Central memory CD8-positive, alpha-beta T cell (primary cell): ENCODE results near the gene HHLA2.
"Not testable (repeated sequence)": the region's sequence is repeated elsewhere in the genome, so short reads cannot be mapped to it uniquely, and the experiment has no call there.

Source experiments
- ATAC-seq: fragments of 150-1000 bp; cut with Tn5 transposase; replicated peaks from 2 replicates; pipeline ENCODE4 v1.10.0; 2022; ENCODE audit warnings: mild to moderate bottlenecking, moderate FRiP score, moderate number of reproducible peaks; ENCODE audit not compliant: poor library complexity, severe bottlenecking; ENCODE audit errors: extremely low read depth
- DNase-seq, 2 donors: peaks; one replicate each; pipeline ENCODE4 v3.0.0; 2021; ENCODE audit warnings: low spot score in 2 of 2
- H3K27ac Mint-ChIP-seq: one replicate; pipeline ENCODE4 v1.8.0; 2022; ENCODE audit warnings: low read depth, mild to moderate bottlenecking, moderate library complexity, mixed read lengths
- H3K27me3 Mint-ChIP-seq: one replicate; pipeline ENCODE4 v1.8.0; 2022; ENCODE audit warnings: mixed read lengths
- H3K36me3 Mint-ChIP-seq: one replicate; pipeline ENCODE4 v1.8.0; 2022; ENCODE audit warnings: mild to moderate bottlenecking, moderate library complexity, mixed read lengths; ENCODE audit not compliant: insufficient read depth
- H3K4me1 Mint-ChIP-seq: one replicate; pipeline ENCODE4 v1.8.0; 2022; ENCODE audit warnings: mixed read lengths
- H3K4me3 Mint-ChIP-seq: one replicate; pipeline ENCODE4 v1.8.0; 2022; ENCODE audit warnings: mild to moderate bottlenecking, moderate library complexity, mixed read lengths
- H3K9me3 Mint-ChIP-seq: one replicate; pipeline ENCODE4 v1.8.0; 2022; ENCODE audit warnings: mixed read lengths

The HHLA2 gene

GRCh38 chr3:108359011-108359410 is 62.7 kb downstream of the HHLA2 start:
- no peaks in the 10 kb centered on the region for H3K27me3 Mint-ChIP-seq
- no peak overlapping the region for H3K4me3 Mint-ChIP-seq
- ATAC-seq (no peak), DNase-seq (no peak)
- no peaks in the 10 kb centered on the region for H3K9me3 Mint-ChIP-seq
- H3K36me3 Mint-ChIP-seq = no peaks in the 10 kb centered on the region
- H3K27ac Mint-ChIP-seq = no peak overlapping the region
- no peaks in the 10 kb centered on the region for H3K4me1 Mint-ChIP-seq

GRCh38 chr3:108376026-108376425 is 79.7 kb downstream of the HHLA2 start:
- no peaks in the 10 kb centered on the region for H3K4me1 Mint-ChIP-seq

GRCh38 chr3:108377384-108377783 is 81.0 kb downstream of the HHLA2 start:
- no peak overlapping the region for H3K4me3 Mint-ChIP-seq
- DNase-seq (no peak), ATAC-seq (no peak)
- no peaks in the 10 kb centered on the region for H3K9me3 Mint-ChIP-seq
- H3K27me3 Mint-ChIP-seq = no peaks in the 10 kb centered on the region
- H3K27ac Mint-ChIP-seq = no peak overlapping the region
- H3K36me3 Mint-ChIP-seq = no peaks in the 10 kb centered on the region
- no peaks in the 10 kb centered on the region for H3K4me1 Mint-ChIP-seq

More at GRCh38 chr3:108376026-108376425, 79.7 kb downstream of the HHLA2 start:
- H3K27ac Mint-ChIP-seq = no peak overlapping the region
- H3K4me3 Mint-ChIP-seq = no peak overlapping the region
- peaks cover 2% of the 10 kb centered on the region for H3K36me3 Mint-ChIP-seq
- no peak for ATAC-seq
- no peaks in the 10 kb centered on the region for H3K9me3 Mint-ChIP-seq
- no peaks in the 10 kb centered on the region for H3K27me3 Mint-ChIP-seq
- DNase-seq = no peak

GRCh38 chr3:108378153-108378951 is 82.0 kb downstream of the HHLA2 start:
- H3K36me3 Mint-ChIP-seq = no peaks in the 10 kb centered on the region
- H3K4me1 Mint-ChIP-seq = no peaks in the 10 kb centered on the region
- ATAC-seq (no peak), DNase-seq (no peak)
- H3K27ac Mint-ChIP-seq = no peak overlapping the region
- no peaks in the 10 kb centered on the region for H3K27me3 Mint-ChIP-seq
- no peak overlapping the region for H3K4me3 Mint-ChIP-seq
- H3K9me3 Mint-ChIP-seq = no peaks in the 10 kb centered on the region

- not testable (repeated sequence) for ATAC-seq, H3K27me3 Mint-ChIP-seq, H3K36me3 Mint-ChIP-seq, H3K4me1 Mint-ChIP-seq, H3K4me3 Mint-ChIP-seq, H3K9me3 Mint-ChIP-seq, H3K27ac Mint-ChIP-seq, DNase-seq
Measured at GRCh38 chr3:108378952-108379342, 82.6 kb downstream of the HHLA2 start.

GRCh38 chr3:108380128-108380795 is 83.9 kb downstream of the HHLA2 start:
- H3K27me3 Mint-ChIP-seq = no peaks in the 10 kb centered on the region
- H3K27ac Mint-ChIP-seq = no peak overlapping the region
- H3K9me3 Mint-ChIP-seq = no peaks in the 10 kb centered on the region
- H3K4me1 Mint-ChIP-seq = no peaks in the 10 kb centered on the region
- ATAC-seq (no peak), DNase-seq (no peak)
- H3K36me3 Mint-ChIP-seq = no peaks in the 10 kb centered on the region
- no peak overlapping the region for H3K4me3 Mint-ChIP-seq

- Mint-ChIP-seq H3K27ac (no peak overlapping the region), H3K9me3 (no peaks in the 10 kb centered on the region), H3K4me1 (no peaks in the 10 kb centered on the region), H3K36me3 (no peaks in the 10 kb centered on the region), H3K4me3 (no peak overlapping the region), H3K27me3 (no peaks in the 10 kb centered on the region)
- ATAC-seq (no peak), DNase-seq (no peak)
Measured at GRCh38 chr3:108381529-108382140, 85.3 kb downstream of the HHLA2 start.

GRCh38 chr3:108383306-108383705 is 87.0 kb downstream of the HHLA2 start:
- peaks cover 6% of the 10 kb centered on the region for H3K4me1 Mint-ChIP-seq
- no peak overlapping the region for H3K27ac Mint-ChIP-seq
- no peak for ATAC-seq
- H3K27me3 Mint-ChIP-seq = no peaks in the 10 kb centered on the region
- no peak overlapping the region for H3K4me3 Mint-ChIP-seq
- H3K36me3 Mint-ChIP-seq = no peaks in the 10 kb centered on the region
- no peak for DNase-seq
- H3K9me3 Mint-ChIP-seq = no peaks in the 10 kb centered on the region

- Mint-ChIP-seq H3K4me3 (no peak overlapping the region), H3K36me3 (no peaks in the 10 kb centered on the region), H3K9me3 (no peaks in the 10 kb centered on the region), H3K27ac (no peak overlapping the region), H3K27me3 (no peaks in the 10 kb centered on the region), H3K4me1 (peaks cover 11% of the 10 kb centered on the region)
- DNase-seq (no peak), ATAC-seq (no peak)
Measured at GRCh38 chr3:108387063-108387462, 90.7 kb downstream of the HHLA2 start.

GRCh38 chr3:108388136-108389132 is 92.1 kb downstream of the HHLA2 start:
- DNase-seq (no peak), ATAC-seq (peak; percentile 28)
- Mint-ChIP-seq H3K4me3 (peak overlapping the region; percentile 26), H3K36me3 (no peaks in the 10 kb centered on the region), H3K27me3 (no peaks in the 10 kb centered on the region), H3K9me3 (no peaks in the 10 kb centered on the region), H3K27ac (no peak overlapping the region), H3K4me1 (peaks cover 11% of the 10 kb centered on the region)

- peaks cover 11% of the 10 kb centered on the region for H3K4me1 Mint-ChIP-seq
- DNase-seq (no peak), ATAC-seq (peak; percentile 10)
- no peak overlapping the region for H3K4me3 Mint-ChIP-seq
- H3K27me3 Mint-ChIP-seq = no peaks in the 10 kb centered on the region
- no peaks in the 10 kb centered on the region for H3K36me3 Mint-ChIP-seq
- no peak overlapping the region for H3K27ac Mint-ChIP-seq
- no peaks in the 10 kb centered on the region for H3K9me3 Mint-ChIP-seq
Measured at GRCh38 chr3:108389372-108389771, 93.0 kb downstream of the HHLA2 start.

GRCh38 chr3:108391917-108392593 is 95.7 kb downstream of the HHLA2 start:
- Mint-ChIP-seq H3K36me3 (no peaks in the 10 kb centered on the region), H3K4me3 (no peak overlapping the region), H3K9me3 (no peaks in the 10 kb centered on the region), H3K4me1 (peaks cover 11% of the 10 kb centered on the region), H3K27me3 (peaks cover 4% of the 10 kb centered on the region), H3K27ac (no peak overlapping the region)
- DNase-seq = no peak
- no peak for ATAC-seq
